ENCODE results near the gene SF3A1.
"Not testable (repeated sequence)": the region's sequence is repeated elsewhere in the genome, so short reads cannot be mapped to it uniquely, and the experiment has no call there.

Gene SF3A1

GRCh38 chr22:30357236-30357570, 509 bp upstream of the SF3A1 start:
- DNase-seq (ENCODE audit: insufficient read length, low spot score), result no peak
- no peak for FAIRE-seq

- DNase-seq (ENCODE audit: insufficient read length, low spot score), result no peak
These were observed 2.0 kb downstream of the SF3A1 start for GRCh38 chr22:30354644-30355043.

GRCh38 chr22:30351226-30351625, 5.5 kb downstream of the SF3A1 start:
- DNase-seq (ENCODE audit: insufficient read length, low spot score) (no peak), FAIRE-seq (no peak)

More at GRCh38 chr22:30354644-30355043, 2.0 kb downstream of the SF3A1 start:
- no peak for FAIRE-seq

- no peak for DNase-seq (ENCODE audit: insufficient read length, low spot score)
- no peak for FAIRE-seq
These were observed 7.9 kb downstream of the SF3A1 start for GRCh38 chr22:30348809-30349208.

GRCh38 chr22:30348404-30348803, 8.3 kb downstream of the SF3A1 start:
- DNase-seq (ENCODE audit: insufficient read length, low spot score) (no peak), FAIRE-seq (no peak)

GRCh38 chr22:30347255-30347892, 9.3 kb downstream of the SF3A1 start:
- FAIRE-seq, result no peak

GRCh38 chr22:30344447-30345200, 12.1 kb downstream of the SF3A1 start:
- DNase-seq (ENCODE audit: insufficient read length, low spot score) (no peak), FAIRE-seq (no peak)

More at GRCh38 chr22:30347255-30347892, 9.3 kb downstream of the SF3A1 start:
- no peak for DNase-seq (ENCODE audit: insufficient read length, low spot score)

- no peak for FAIRE-seq
These were observed 15.6 kb downstream of the SF3A1 start for GRCh38 chr22:30340911-30341685.

GRCh38 chr22:30338802-30339201, 17.9 kb downstream of the SF3A1 start:
- FAIRE-seq (no peak), DNase-seq (ENCODE audit: insufficient read length, low spot score) (no peak)

More at GRCh38 chr22:30340911-30341685, 15.6 kb downstream of the SF3A1 start:
- DNase-seq (ENCODE audit: insufficient read length, low spot score), result no peak

- FAIRE-seq; DNase-seq (ENCODE audit: insufficient read length, low spot score): not testable (repeated sequence)
These were observed 18.4 kb downstream of the SF3A1 start for GRCh38 chr22:30338341-30338740.

- FAIRE-seq (no peak), DNase-seq (ENCODE audit: insufficient read length, low spot score) (no peak)
These were observed 19.3 kb downstream of the SF3A1 start for GRCh38 chr22:30337461-30337778.

GRCh38 chr22:30336752-30337460, 19.8 kb downstream of the SF3A1 start:
- DNase-seq (ENCODE audit: insufficient read length, low spot score) (no peak), FAIRE-seq (no peak)

GRCh38 chr22:30335236-30335635, 21.5 kb downstream of the SF3A1 start:
- FAIRE-seq, result no peak
- DNase-seq (ENCODE audit: insufficient read length, low spot score), result no peak

- no peak for FAIRE-seq
These were observed 22.0 kb downstream of the SF3A1 start for GRCh38 chr22:30334646-30335045.

GRCh38 chr22:30333707-30334087, 23.0 kb downstream of the SF3A1 start:
- FAIRE-seq (no peak), DNase-seq (ENCODE audit: insufficient read length, low spot score) (no peak)

More at GRCh38 chr22:30334646-30335045, 22.0 kb downstream of the SF3A1 start:
- no peak for DNase-seq (ENCODE audit: insufficient read length, low spot score)

- DNase-seq (ENCODE audit: insufficient read length, low spot score) (no peak), FAIRE-seq (no peak)
These were observed 23.5 kb downstream of the SF3A1 start for GRCh38 chr22:30332994-30333706.

GRCh38 chr22:30332551-30332950, 24.1 kb downstream of the SF3A1 start:
- DNase-seq (ENCODE audit: insufficient read length, low spot score) (no peak), FAIRE-seq (no peak)

- FAIRE-seq (no peak), DNase-seq (ENCODE audit: insufficient read length, low spot score) (no peak)
These were observed 28.1 kb downstream of the SF3A1 start for GRCh38 chr22:30328466-30329049.

GRCh38 chr22:30327864-30328345, 28.8 kb downstream of the SF3A1 start:
- DNase-seq (ENCODE audit: insufficient read length, low spot score), result no peak
- no peak for FAIRE-seq
